Endothelial cell of umbilical vein (primary cell): ENCODE data around the gene FAM222B. TPM values are rescaled to one million over a fixed set of nuclear protein-coding genes. Genes with fewer than 3 reads are reported as not detected.

ENCODE experiments used
- BruUV-seq: library from RNA; stranded (reverse); fragments of 400-500 nt; replicated peaks from 2 replicates; lab custom pipeline; 2021; lab: Mats Ljungman, UMichigan
- CTCF ChIA-PET: fragments of 300-600, 350-600 bp; sonication (Branson Sonifier 250); formaldehyde crosslinking; loops from one replicate; lab custom pipeline; 2021; ENCODE audit warnings: antibody characterized with exemption, inconsistent platforms; lab: Charles Lee
- POLR2A ChIA-PET: fragments of 300-600, 350-600 bp; sonication (Branson Sonifier 250); formaldehyde crosslinking; loops from one replicate; lab custom pipeline; 2021; ENCODE audit warnings: antibody characterized with exemption, inconsistent platforms; lab: Charles Lee
- DNase-seq: peaks from one replicate; pipeline ENCODE4 v3.0.0-alpha.2; 2011; ENCODE audit warnings: low read depth, low spot score
- FAIRE-seq: peaks from 2 replicates; lab custom pipeline; 2011; peaks lifted over from hg19 to GRCh38; lab: Jason Lieb, UNC
- H2AFZ ChIP-seq: 2 replicates; pipeline ENCODE4 v1.6.0; 2012; ENCODE audit warnings: low read depth, low read length, control low read depth, inconsistent platforms
- H3K27ac ChIP-seq: 2 replicates; pipeline ENCODE4 v1.5.1; 2011; ENCODE audit warnings: low read depth, mild to moderate bottlenecking, control low read depth, low read length, moderate library complexity; ENCODE audit not compliant: insufficient read depth
- H3K27me3 ChIP-seq, 2 experiments: 2 replicates each; pipeline versions ENCODE4 v1.6.0 to v1.6.1; 2011; ENCODE audit warnings: low read length in 2 of 2, mixed read lengths in 1 of 2; ENCODE audit not compliant: control insufficient read depth in 2 of 2, insufficient read depth in 2 of 2
- H3K36me3 ChIP-seq, 2 experiments: 2 replicates in 1 of 2; 3 replicates in 1 of 2; pipeline ENCODE4 v1.5.1; 2011; ENCODE audit warnings: low read length in 2 of 2, mild to moderate bottlenecking in 1 of 2, moderate library complexity in 1 of 2; ENCODE audit not compliant: control insufficient read depth in 2 of 2, insufficient read depth in 2 of 2; ENCODE audit errors: extremely low read depth in 1 of 2
- H3K4me1 ChIP-seq: 3 replicates; pipeline ENCODE4 v1.5.1; 2011; ENCODE audit warnings: mild to moderate bottlenecking, low read length; ENCODE audit not compliant: control insufficient read depth, insufficient read depth; ENCODE audit errors: extremely low read depth
- H3K4me2 ChIP-seq: 2 replicates; pipeline ENCODE4 v1.6.1; 2011; ENCODE audit warnings: low read length, control low read depth, mixed read lengths; ENCODE audit not compliant: insufficient read depth
- H3K4me3 ChIP-seq, 3 experiments: fragments of 200-600 bp in 1 of 3; sonication (generic), shearing (Covaris generic) in 1 of 3; replicated peaks in 1 of 3; 2 replicates each; pipeline ENCODE4 v1.5.1; 2011 to 2016; ENCODE audit warnings: control low read depth in 3 of 3, low read length in 3 of 3, mild to moderate bottlenecking in 2 of 3, inconsistent platforms in 1 of 3, low read depth in 1 of 3, moderate library complexity in 1 of 3; ENCODE audit not compliant: insufficient read depth in 1 of 3
- H3K79me2 ChIP-seq: 2 replicates; pipeline ENCODE4 v1.6.0; 2012; ENCODE audit warnings: low read length, inconsistent platforms; ENCODE audit not compliant: control insufficient read depth, insufficient read depth
- H3K9ac ChIP-seq: replicated peaks from 2 replicates; pipeline ENCODE3; 2011; ENCODE audit warnings: low read length, control low read depth; ENCODE audit not compliant: insufficient read depth; ENCODE audit errors: extremely low read depth
- H3K9me1 ChIP-seq: replicated peaks from 3 replicates; pipeline ENCODE4 v1.6.0; 2011; ENCODE audit warnings: mild to moderate bottlenecking, low read length; ENCODE audit not compliant: control insufficient read depth, insufficient read depth; ENCODE audit errors: extremely low read depth
- H3K9me3 ChIP-seq: replicated peaks from 2 replicates; pipeline ENCODE4 v1.5.1; 2012; ENCODE audit warnings: low read length, inconsistent platforms; ENCODE audit not compliant: control insufficient read depth, insufficient read depth
- H4K20me1 ChIP-seq: replicated peaks from 2 replicates; pipeline ENCODE3; 2011; ENCODE audit warnings: mild to moderate bottlenecking, low read length; ENCODE audit not compliant: control insufficient read depth, insufficient read depth; ENCODE audit errors: extremely low read depth
- EZH2 ChIP-seq: IDR thresholded peaks from 2 replicates; pipeline ENCODE4 v1.6.1; 2012; ENCODE audit warnings: borderline replicate concordance, low read depth, mild to moderate bottlenecking, moderate library complexity, low read length, inconsistent platforms; ENCODE audit not compliant: severe bottlenecking
- FOS ChIP-seq: IDR thresholded peaks from 2 replicates; pipeline ENCODE4 v1.6.1; 2011; ENCODE audit warnings: mild to moderate bottlenecking, low read length, moderate library complexity, borderline replicate concordance; ENCODE audit not compliant: insufficient read depth
- JUN ChIP-seq: IDR thresholded peaks from 2 replicates; pipeline ENCODE4 v1.6.1; 2011; ENCODE audit warnings: borderline replicate concordance, low read depth; ENCODE audit not compliant: insufficient read length, insufficient read depth
- MYC ChIP-seq: IDR thresholded peaks from one replicate; pipeline ENCODE4 v1.6.1; 2011; ENCODE audit warnings: mild to moderate bottlenecking, low read depth, low read length
- POLR2A ChIP-seq: IDR thresholded peaks from 2 replicates; pipeline ENCODE4 v1.6.1; 2012; ENCODE audit warnings: low read depth, mild to moderate bottlenecking, control low read depth, low read length
- POLR2AphosphoS5 ChIP-seq: IDR thresholded peaks from 2 replicates; pipeline ENCODE4 v1.6.1; 2012; ENCODE audit warnings: low read depth, mild to moderate bottlenecking, control low read depth, low read length, moderate library complexity; ENCODE audit not compliant: insufficient read depth
- dilution Hi-C: fragments of 300-500 bp; cut with MboI; formaldehyde crosslinking; loops from one replicate; pipeline ENCODE4 v1.15.0; 2019; ENCODE audit warnings: low sequenced_read_pairs; ENCODE audit not compliant: extremely low pct_ligation_motif_present
- intact Hi-C: fragments of 100-400 bp; cut with micrococcal nuclease; formaldehyde crosslinking; loops from one replicate; pipeline ENCODE4 v1.10.0; 2022
- polyA plus RNA-seq, 4 experiments: library from polyadenylated mRNA; depleted of rRNA in 3 of 4; stranded (reverse) in 3 of 4; unstranded in 1 of 4; fragments of >200 nt; gene quantifications; 2 replicates each; pipeline versions ENCODE4 v1.2.1 to v1.2.3, GENCODE V29; 2011 to 2012; ENCODE audit warnings: missing spikeins in 1 of 4
- total RNA-seq: library from RNA; stranded (reverse); gene quantifications from 2 replicates; pipeline ENCODE4 v1.2.3, GENCODE V29; 2021
- TF ChIP-seq, protein P1 (sequence below): IDR thresholded peaks from 2 replicates; pipeline ENCODE4 v1.6.1; 2011; ENCODE audit not compliant: insufficient read depth, insufficient read length
- TF ChIP-seq, protein P2 (sequence below), 2 donors: IDR thresholded peaks; 1 replicate in 1 of 2; 2 replicates in 1 of 2; pipeline ENCODE4 v1.5.1; 2011; ENCODE audit warnings: low read length in 2 of 2, mild to moderate bottlenecking in 2 of 2, moderate library complexity in 2 of 2, control low read depth in 1 of 2, inconsistent platforms in 1 of 2, low read depth in 1 of 2; ENCODE audit not compliant: insufficient read depth in 1 of 2; ENCODE audit errors: extremely low read depth in 1 of 2

FAM222B gene
- total and polyA plus RNA-seq, 2 donors (not counting 3 experiments of a cell fraction or from before 2014, with no cell fraction given): 21.1 to 30.6 TPM

DNA sequence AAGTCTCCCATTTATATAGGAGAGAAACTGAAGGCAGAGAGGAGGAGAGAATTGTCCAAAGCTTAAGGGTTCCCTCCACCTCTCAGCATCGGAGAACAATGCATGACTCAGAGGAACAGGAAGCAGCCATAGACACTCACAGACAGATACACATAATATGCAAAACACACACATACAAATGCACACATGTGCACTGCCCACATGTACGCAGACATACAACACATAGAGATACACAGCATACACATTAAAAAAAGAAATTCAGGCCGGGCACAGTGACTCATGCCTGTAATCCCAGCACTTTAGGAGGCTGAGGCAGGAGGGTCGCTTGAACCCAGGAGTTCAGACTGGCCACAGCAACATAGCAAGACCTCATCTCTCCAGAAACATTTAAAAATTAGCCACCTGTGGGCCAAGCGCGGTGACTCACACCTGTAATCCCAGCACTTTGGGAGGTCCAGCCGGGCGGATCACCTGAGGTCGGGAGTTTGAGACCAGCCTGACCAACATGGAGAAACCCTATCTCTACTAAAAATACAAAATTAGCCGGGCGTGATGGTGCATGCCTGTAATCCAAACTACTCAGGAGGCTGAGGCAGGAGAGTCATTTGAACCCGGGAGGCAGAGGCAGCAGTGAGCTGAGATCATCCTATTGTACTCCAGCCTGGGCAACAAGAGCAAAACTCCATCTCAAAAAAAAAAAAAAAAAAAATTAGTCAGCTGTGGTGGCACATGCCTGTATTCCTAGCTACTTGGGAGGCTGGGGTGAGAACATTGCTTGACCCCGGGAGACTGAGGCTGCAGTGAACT, 23.6 kb upstream of the FAM222B start:
- Histone ChIP-seq H4K20me1 (no peaks in the 10 kb centered on the region), H3K27me3 (no peaks in the 10 kb centered on the region), H3K4me2 (peak overlapping the region; percentile 25), H3K27ac (peak overlapping the region; percentile 85), H3K4me1 (peaks cover 13% of the 10 kb centered on the region), H3K36me3 (peaks cover 0 to 2% of the 10 kb centered on the region in 2 experiments), H3K9me1 (no peaks in the 10 kb centered on the region), H3K9me3 (no peaks in the 10 kb centered on the region), H2AFZ (peak overlapping the region; percentile 61), H3K9ac (peak overlapping the region; percentile 44), H3K4me3 (no peak overlapping the region), H3K79me2 (no peaks in the 10 kb centered on the region)
- dilution Hi-C loops: no loop called here
- TF ChIP-seq POLR2AphosphoS5 (peak; percentile 39), EZH2 (no peak), MYC (no peak), POLR2A (no peak), JUN (peak; percentile 60), FOS (peak; percentile 86)
- TF ChIP-seq, protein P1, sequence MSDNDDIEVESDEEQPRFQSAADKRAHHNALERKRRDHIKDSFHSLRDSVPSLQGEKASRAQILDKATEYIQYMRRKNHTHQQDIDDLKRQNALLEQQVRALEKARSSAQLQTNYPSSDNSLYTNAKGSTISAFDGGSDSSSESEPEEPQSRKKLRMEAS: no peak
- TF ChIP-seq, protein P2, sequence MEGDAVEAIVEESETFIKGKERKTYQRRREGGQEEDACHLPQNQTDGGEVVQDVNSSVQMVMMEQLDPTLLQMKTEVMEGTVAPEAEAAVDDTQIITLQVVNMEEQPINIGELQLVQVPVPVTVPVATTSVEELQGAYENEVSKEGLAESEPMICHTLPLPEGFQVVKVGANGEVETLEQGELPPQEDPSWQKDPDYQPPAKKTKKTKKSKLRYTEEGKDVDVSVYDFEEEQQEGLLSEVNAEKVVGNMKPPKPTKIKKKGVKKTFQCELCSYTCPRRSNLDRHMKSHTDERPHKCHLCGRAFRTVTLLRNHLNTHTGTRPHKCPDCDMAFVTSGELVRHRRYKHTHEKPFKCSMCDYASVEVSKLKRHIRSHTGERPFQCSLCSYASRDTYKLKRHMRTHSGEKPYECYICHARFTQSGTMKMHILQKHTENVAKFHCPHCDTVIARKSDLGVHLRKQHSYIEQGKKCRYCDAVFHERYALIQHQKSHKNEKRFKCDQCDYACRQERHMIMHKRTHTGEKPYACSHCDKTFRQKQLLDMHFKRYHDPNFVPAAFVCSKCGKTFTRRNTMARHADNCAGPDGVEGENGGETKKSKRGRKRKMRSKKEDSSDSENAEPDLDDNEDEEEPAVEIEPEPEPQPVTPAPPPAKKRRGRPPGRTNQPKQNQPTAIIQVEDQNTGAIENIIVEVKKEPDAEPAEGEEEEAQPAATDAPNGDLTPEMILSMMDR (IDR thresholded peaks at IDR 0.05; ENCODE audit: extremely low read depth in 1 of 2, insufficient read depth in 1 of 2, low read depth in 1 of 2, low read length in 2 of 2): no peak
- DNase-seq: peak; percentile 71
- peak; percentile 91 for FAIRE-seq
- POLR2A ChIA-PET: no interaction called here
- intact Hi-C loops: no loop called here
- CTCF ChIA-PET: interaction anchor here (0.6 to 1.8 kb wide), 12 partner anchors 8 to 139 kb away, joined by 3 to 11 read pairs (median 4); partner anchors contain the start of gene FLOT2
- no TSS peak for BruUV-seq
